ENCODE data around the gene SGMS2.

DNA sequence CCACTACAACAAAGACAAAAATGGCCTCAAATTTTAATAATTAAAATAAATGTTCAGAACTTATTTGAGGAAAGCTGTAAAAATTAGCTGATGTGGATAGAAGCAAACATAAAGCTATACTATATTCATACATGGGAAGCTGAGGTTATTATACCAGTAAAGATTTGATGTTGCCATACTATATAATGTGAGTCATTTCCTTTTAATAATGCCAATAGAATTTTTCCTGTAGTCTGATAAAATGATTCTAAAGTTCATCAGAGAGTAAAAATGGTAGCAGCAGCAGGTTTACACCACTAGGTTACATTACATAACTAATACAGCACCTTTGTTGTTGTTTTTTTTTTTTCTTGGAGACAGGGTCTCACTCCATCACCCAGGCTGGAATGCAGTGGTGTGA is 61.1 kb downstream of the SGMS2 start:
- TF ChIP-seq, protein P1, sequence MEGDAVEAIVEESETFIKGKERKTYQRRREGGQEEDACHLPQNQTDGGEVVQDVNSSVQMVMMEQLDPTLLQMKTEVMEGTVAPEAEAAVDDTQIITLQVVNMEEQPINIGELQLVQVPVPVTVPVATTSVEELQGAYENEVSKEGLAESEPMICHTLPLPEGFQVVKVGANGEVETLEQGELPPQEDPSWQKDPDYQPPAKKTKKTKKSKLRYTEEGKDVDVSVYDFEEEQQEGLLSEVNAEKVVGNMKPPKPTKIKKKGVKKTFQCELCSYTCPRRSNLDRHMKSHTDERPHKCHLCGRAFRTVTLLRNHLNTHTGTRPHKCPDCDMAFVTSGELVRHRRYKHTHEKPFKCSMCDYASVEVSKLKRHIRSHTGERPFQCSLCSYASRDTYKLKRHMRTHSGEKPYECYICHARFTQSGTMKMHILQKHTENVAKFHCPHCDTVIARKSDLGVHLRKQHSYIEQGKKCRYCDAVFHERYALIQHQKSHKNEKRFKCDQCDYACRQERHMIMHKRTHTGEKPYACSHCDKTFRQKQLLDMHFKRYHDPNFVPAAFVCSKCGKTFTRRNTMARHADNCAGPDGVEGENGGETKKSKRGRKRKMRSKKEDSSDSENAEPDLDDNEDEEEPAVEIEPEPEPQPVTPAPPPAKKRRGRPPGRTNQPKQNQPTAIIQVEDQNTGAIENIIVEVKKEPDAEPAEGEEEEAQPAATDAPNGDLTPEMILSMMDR (IDR thresholded peaks at IDR 0.05; ENCODE audit: low read depth, low read length, missing input control): no peak
- TF ChIP-seq YY1 (IDR thresholded peaks at IDR 0.05): no peak
- TF ChIP-seq, protein P2, sequence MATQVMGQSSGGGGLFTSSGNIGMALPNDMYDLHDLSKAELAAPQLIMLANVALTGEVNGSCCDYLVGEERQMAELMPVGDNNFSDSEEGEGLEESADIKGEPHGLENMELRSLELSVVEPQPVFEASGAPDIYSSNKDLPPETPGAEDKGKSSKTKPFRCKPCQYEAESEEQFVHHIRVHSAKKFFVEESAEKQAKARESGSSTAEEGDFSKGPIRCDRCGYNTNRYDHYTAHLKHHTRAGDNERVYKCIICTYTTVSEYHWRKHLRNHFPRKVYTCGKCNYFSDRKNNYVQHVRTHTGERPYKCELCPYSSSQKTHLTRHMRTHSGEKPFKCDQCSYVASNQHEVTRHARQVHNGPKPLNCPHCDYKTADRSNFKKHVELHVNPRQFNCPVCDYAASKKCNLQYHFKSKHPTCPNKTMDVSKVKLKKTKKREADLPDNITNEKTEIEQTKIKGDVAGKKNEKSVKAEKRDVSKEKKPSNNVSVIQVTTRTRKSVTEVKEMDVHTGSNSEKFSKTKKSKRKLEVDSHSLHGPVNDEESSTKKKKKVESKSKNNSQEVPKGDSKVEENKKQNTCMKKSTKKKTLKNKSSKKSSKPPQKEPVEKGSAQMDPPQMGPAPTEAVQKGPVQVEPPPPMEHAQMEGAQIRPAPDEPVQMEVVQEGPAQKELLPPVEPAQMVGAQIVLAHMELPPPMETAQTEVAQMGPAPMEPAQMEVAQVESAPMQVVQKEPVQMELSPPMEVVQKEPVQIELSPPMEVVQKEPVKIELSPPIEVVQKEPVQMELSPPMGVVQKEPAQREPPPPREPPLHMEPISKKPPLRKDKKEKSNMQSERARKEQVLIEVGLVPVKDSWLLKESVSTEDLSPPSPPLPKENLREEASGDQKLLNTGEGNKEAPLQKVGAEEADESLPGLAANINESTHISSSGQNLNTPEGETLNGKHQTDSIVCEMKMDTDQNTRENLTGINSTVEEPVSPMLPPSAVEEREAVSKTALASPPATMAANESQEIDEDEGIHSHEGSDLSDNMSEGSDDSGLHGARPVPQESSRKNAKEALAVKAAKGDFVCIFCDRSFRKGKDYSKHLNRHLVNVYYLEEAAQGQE (IDR thresholded peaks at IDR 0.05): no peak
- no peak for TF ChIP-seq TAF1 (conservative IDR thresholded peaks at IDR 0.05)
- TF ChIP-seq, protein P3, sequence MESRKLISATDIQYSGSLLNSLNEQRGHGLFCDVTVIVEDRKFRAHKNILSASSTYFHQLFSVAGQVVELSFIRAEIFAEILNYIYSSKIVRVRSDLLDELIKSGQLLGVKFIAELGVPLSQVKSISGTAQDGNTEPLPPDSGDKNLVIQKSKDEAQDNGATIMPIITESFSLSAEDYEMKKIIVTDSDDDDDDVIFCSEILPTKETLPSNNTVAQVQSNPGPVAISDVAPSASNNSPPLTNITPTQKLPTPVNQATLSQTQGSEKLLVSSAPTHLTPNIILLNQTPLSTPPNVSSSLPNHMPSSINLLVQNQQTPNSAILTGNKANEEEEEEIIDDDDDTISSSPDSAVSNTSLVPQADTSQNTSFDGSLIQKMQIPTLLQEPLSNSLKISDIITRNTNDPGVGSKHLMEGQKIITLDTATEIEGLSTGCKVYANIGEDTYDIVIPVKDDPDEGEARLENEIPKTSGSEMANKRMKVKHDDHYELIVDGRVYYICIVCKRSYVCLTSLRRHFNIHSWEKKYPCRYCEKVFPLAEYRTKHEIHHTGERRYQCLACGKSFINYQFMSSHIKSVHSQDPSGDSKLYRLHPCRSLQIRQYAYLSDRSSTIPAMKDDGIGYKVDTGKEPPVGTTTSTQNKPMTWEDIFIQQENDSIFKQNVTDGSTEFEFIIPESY (IDR thresholded peaks at IDR 0.05): no peak
- TF ChIP-seq JUND (IDR thresholded peaks at IDR 0.05): no peak
- TF ChIP-seq GABPA (IDR thresholded peaks at IDR 0.05 in 1 of 2, conservative IDR thresholded peaks at IDR 0.05 in 1 of 2): no peak
- TF ChIP-seq, protein P4, sequence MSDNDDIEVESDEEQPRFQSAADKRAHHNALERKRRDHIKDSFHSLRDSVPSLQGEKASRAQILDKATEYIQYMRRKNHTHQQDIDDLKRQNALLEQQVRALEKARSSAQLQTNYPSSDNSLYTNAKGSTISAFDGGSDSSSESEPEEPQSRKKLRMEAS (IDR thresholded peaks at IDR 0.05): no peak
- no peak for TF ChIP-seq RAD21 (IDR thresholded peaks at IDR 0.05)
